H1 (cell line): ENCODE results near the gene PCDHGB5. TPM values are rescaled to one million over a fixed set of nuclear protein-coding genes. Genes with fewer than 3 reads are reported as not detected.
"Not testable (repeated sequence)": the region's sequence is repeated elsewhere in the genome, so short reads cannot be mapped to it uniquely, and the experiment has no call there.

Source experiments
- CTCF ChIA-PET: fragments of 300-600 bp; sonication (Branson Sonifier 250); formaldehyde crosslinking; loops from one replicate; lab custom pipeline; 2021; ENCODE audit not compliant: partially characterized antibody; lab: Charles Lee
- POLR2A ChIA-PET: fragments of 300-600 bp; sonication (Branson Sonifier 250); formaldehyde crosslinking; loops from one replicate; lab custom pipeline; 2021; ENCODE audit warnings: inconsistent platforms; ENCODE audit not compliant: partially characterized antibody; lab: Charles Lee
- DNase-seq, 2 experiments: peaks; one replicate each; pipeline versions ENCODE4 v3.0.0 to v3.0.0-alpha.2; 2010 to 2022; ENCODE audit warnings: low spot score in 2 of 2, low read depth in 1 of 2, mixed read lengths in 1 of 2
- FAIRE-seq: peaks from 2 replicates; lab custom pipeline; 2011; peaks lifted over from hg19 to GRCh38; lab: Jason Lieb, UNC
- H2AFZ ChIP-seq: 2 replicates; pipeline ENCODE4 v1.8.1; 2012; ENCODE audit warnings: low read length, inconsistent platforms
- H2AK5ac ChIP-seq: 2 replicates; pipeline ENCODE4 v1.6.1; 2013; ENCODE audit warnings: low read depth, low read length
- H2BK120ac ChIP-seq: replicated peaks from 2 replicates; pipeline ENCODE3; 2013; ENCODE audit warnings: low read depth, low read length, inconsistent platforms
- H2BK12ac ChIP-seq: 2 replicates; pipeline ENCODE4 v1.6.1; 2013; ENCODE audit warnings: low read depth, low read length
- H2BK15ac ChIP-seq: 2 replicates; pipeline ENCODE4 v1.6.1; 2013; ENCODE audit warnings: low read length
- H2BK20ac ChIP-seq: 2 replicates; pipeline ENCODE4 v1.6.1; 2013; ENCODE audit warnings: low read length
- H2BK5ac ChIP-seq: 2 replicates; pipeline ENCODE4 v1.6.1; 2013; ENCODE audit warnings: low read depth, low read length
- H3K14ac ChIP-seq: 2 replicates; pipeline ENCODE4 v1.6.1; 2013; ENCODE audit warnings: inconsistent platforms; ENCODE audit not compliant: insufficient read length
- H3K18ac ChIP-seq: 2 replicates; pipeline ENCODE4 v1.6.1; 2013; ENCODE audit warnings: low read length; ENCODE audit errors: extremely low read depth
- H3K23ac ChIP-seq: 2 replicates; pipeline ENCODE4 v1.6.1; 2013; ENCODE audit warnings: inconsistent platforms; ENCODE audit not compliant: insufficient read length
- H3K23me2 ChIP-seq: 2 replicates; pipeline ENCODE4 v1.6.1; 2013; ENCODE audit warnings: low read depth, low read length
- H3K27ac ChIP-seq: 2 replicates; pipeline ENCODE4 v1.6.1; 2011; ENCODE audit warnings: low read depth, low read length, inconsistent platforms
- H3K27me3 ChIP-seq, 4 experiments: replicated peaks in 1 of 4; 1 replicate in 1 of 4; 2 replicates in 3 of 4; pipeline versions ENCODE4 v1.6.1 to v1.8.1; 2011 to 2013; ENCODE audit warnings: low read length in 3 of 4, mild to moderate bottlenecking in 3 of 4, inconsistent platforms in 2 of 4, mixed read lengths in 2 of 4, moderate library complexity in 1 of 4; ENCODE audit not compliant: control insufficient read depth in 3 of 4, insufficient read depth in 3 of 4; ENCODE audit errors: extremely low read depth in 1 of 4
- H3K36me3 ChIP-seq, 4 experiments: 2 replicates each; pipeline versions ENCODE4 v1.6.1 to v1.8.1; 2011 to 2013; ENCODE audit warnings: mild to moderate bottlenecking in 4 of 4, low read length in 3 of 4, moderate library complexity in 2 of 4, control low read depth in 1 of 4, inconsistent platforms in 1 of 4; ENCODE audit not compliant: insufficient read depth in 4 of 4, control insufficient read depth in 2 of 4
- H3K4ac ChIP-seq: replicated peaks from 2 replicates; pipeline ENCODE3; 2013; ENCODE audit warnings: low read length, low read depth, mixed read lengths, inconsistent platforms; ENCODE audit not compliant: insufficient read length
- H3K4me1 ChIP-seq, 4 experiments: replicated peaks in 1 of 4; 1 replicate in 1 of 4; 2 replicates in 3 of 4; pipeline versions ENCODE4 v1.6.1 to v1.8.1; 2011 to 2013; ENCODE audit warnings: low read length in 3 of 4, inconsistent platforms in 2 of 4, mixed read lengths in 1 of 4; ENCODE audit not compliant: insufficient read depth in 4 of 4, control insufficient read depth in 3 of 4
- H3K4me2 ChIP-seq, 2 experiments: 2 replicates each; pipeline versions ENCODE4 v1.6.1 to v1.8.1; 2011 to 2013; ENCODE audit warnings: low read depth in 2 of 2, low read length in 2 of 2, control low read depth in 1 of 2, inconsistent platforms in 1 of 2, mild to moderate bottlenecking in 1 of 2; ENCODE audit not compliant: insufficient read depth in 1 of 2
- H3K4me3 ChIP-seq, 4 experiments: fragments of 200-600, 300-600 bp in 1 of 4; sonication (generic), shearing (Covaris generic), sonication (Bioruptor Twin) in 1 of 4; 2 replicates each; pipeline versions ENCODE4 v1.5.1 to v1.8.1; 2011 to 2016; ENCODE audit warnings: low read length in 4 of 4, low read depth in 3 of 4, control low read depth in 2 of 4, inconsistent platforms in 2 of 4, mild to moderate bottlenecking in 2 of 4, mixed read lengths in 1 of 4, moderate library complexity in 1 of 4; ENCODE audit not compliant: insufficient read depth in 2 of 4; ENCODE audit errors: extremely low read depth in 1 of 4
- H3K56ac ChIP-seq: replicated peaks from 2 replicates; pipeline ENCODE3; 2013; ENCODE audit warnings: low read depth, mild to moderate bottlenecking, mixed read lengths, low read length, inconsistent platforms; ENCODE audit not compliant: insufficient read length
- H3K79me1 ChIP-seq: 2 replicates; pipeline ENCODE4 v1.6.1; 2013; ENCODE audit warnings: low read depth, low read length, control low read depth
- H3K79me2 ChIP-seq, 2 experiments: 2 replicates each; pipeline versions ENCODE4 v1.6.1 to v1.8.1; 2012 to 2013; ENCODE audit warnings: low read length in 2 of 2, mild to moderate bottlenecking in 2 of 2, inconsistent platforms in 1 of 2; ENCODE audit not compliant: insufficient read depth in 2 of 2, control insufficient read depth in 1 of 2
- H3K9ac ChIP-seq, 4 experiments: replicated peaks in 1 of 4; 1 replicate in 1 of 4; 2 replicates in 3 of 4; pipeline versions ENCODE4 v1.6.1 to v1.8.1; 2011 to 2013; ENCODE audit warnings: low read depth in 3 of 4, low read length in 3 of 4, control low read depth in 2 of 4, mild to moderate bottlenecking in 2 of 4, moderate library complexity in 2 of 4, inconsistent platforms in 1 of 4; ENCODE audit errors: extremely low read depth in 1 of 4
- H3K9me3 ChIP-seq, 2 experiments: 2 replicates each; pipeline versions ENCODE4 v1.6.1 to v1.8.1; 2012 to 2013; ENCODE audit warnings: mild to moderate bottlenecking in 2 of 2, moderate library complexity in 2 of 2, control low read depth in 1 of 2, inconsistent platforms in 1 of 2, low read depth in 1 of 2, low read length in 1 of 2, mixed read lengths in 1 of 2; ENCODE audit not compliant: insufficient read depth in 2 of 2
- H4K20me1 ChIP-seq, 2 experiments: replicated peaks in 1 of 2; 2 replicates each; pipeline versions ENCODE3 to v1.8.1; 2011 to 2013; ENCODE audit warnings: inconsistent platforms in 2 of 2, low read length in 2 of 2, mild to moderate bottlenecking in 1 of 2; ENCODE audit not compliant: insufficient read depth in 2 of 2, control insufficient read depth in 1 of 2
- H4K5ac ChIP-seq: 2 replicates; pipeline ENCODE4 v1.6.1; 2013; ENCODE audit warnings: low read length, low read depth, mixed read lengths, inconsistent platforms; ENCODE audit not compliant: insufficient read length
- H4K8ac ChIP-seq: 2 replicates; pipeline ENCODE4 v1.8.0; 2013; ENCODE audit warnings: mild to moderate bottlenecking, moderate library complexity, low read length, inconsistent platforms; ENCODE audit not compliant: insufficient read depth; ENCODE audit errors: extremely low read depth
- H4K91ac ChIP-seq: replicated peaks from 2 replicates; pipeline ENCODE3; 2013; ENCODE audit warnings: low read length, mixed read lengths, inconsistent platforms; ENCODE audit not compliant: insufficient read length
- WGBS, 2 experiments: shearing (Covaris generic) in 1 of 2; methylation state at CpG; one replicate each; pipeline versions ENCODE4 v1.1.6 to v1.1.7; 2013 to 2015; ENCODE audit warnings: low lambda C conversion rate in 2 of 2, mixed read lengths in 2 of 2, inconsistent platforms in 1 of 2, low coverage in 1 of 2, missing lambda C conversion rate in 1 of 2; ENCODE audit not compliant: insufficient replicate concordance in 2 of 2, insufficient coverage in 1 of 2, insufficient read length in 1 of 2; ENCODE audit errors: extremely low coverage in 1 of 2, missing lambda C conversion rate in 1 of 2; 5-methylcytosine and 5-hydroxymethylcytosine counted together
- polyA plus RNA-seq, 7 experiments: library from polyadenylated mRNA; depleted of rRNA in 3 of 7; stranded (reverse) in 5 of 7; unstranded in 2 of 7; fragments of >200 nt in 5 of 7; fragments of 200-250 nt in 2 of 7; gene quantifications; 1 replicate in 5 of 7; 2 replicates in 1 of 7; 4 replicates in 1 of 7; pipeline versions ENCODE4 v1.2.1 to v1.2.3, GENCODE V29; 2011 to 2013; ENCODE audit warnings: missing spikeins in 2 of 7, mixed read lengths in 2 of 7
- total RNA-seq: library from RNA; stranded (reverse); fragmentation: NEBNext Ultra II Directional; extraction: Animal tissue kit (Norgen Biotek cat#: 25700); gene quantifications from 2 replicates; pipeline ENCODE4 v1.2.1, GENCODE V29; 2021

PCDHGB5 gene
- total and polyA plus RNA-seq, 2 of the 8 experiments (the other 6 are each of a cell fraction or from before 2014, with no cell fraction given) = 1.1 to 2.6 TPM

GRCh38 chr5:141414548-141415274 lies 17.0 kb downstream of the PCDHGB5 start:
- H4K5ac ChIP-seq, DNase-seq, H3K36me3 ChIP-seq, H3K14ac ChIP-seq, H4K8ac ChIP-seq, FAIRE-seq, H4K91ac ChIP-seq, H3K4me2 ChIP-seq, H2BK15ac ChIP-seq, H2BK20ac ChIP-seq, H2BK120ac ChIP-seq, H3K23me2 ChIP-seq, H3K18ac ChIP-seq, H3K4ac ChIP-seq, H3K27ac ChIP-seq, H3K79me1 ChIP-seq, H3K23ac ChIP-seq, H2BK12ac ChIP-seq, H2AK5ac ChIP-seq, H3K9ac ChIP-seq, H3K79me2 ChIP-seq, H2BK5ac ChIP-seq, H3K4me3 ChIP-seq, H3K56ac ChIP-seq, H3K4me1 ChIP-seq, H4K20me1 ChIP-seq, H2AFZ ChIP-seq: not testable (repeated sequence)
- peaks cover 12 to 14% of the 10 kb centered on the region in 2 experiments for H3K9me3 ChIP-seq
- ChIA-PET CTCF (interaction anchor here (0.8 to 23.3 kb wide), 25 partner anchors 9 to 320 kb away, joined by 3 to 1236 read pairs (median 15); partner anchors contain the start of genes PCDHB14, PCDHB15, PCDHB16 and PCDHB2), POLR2A (interaction anchor here (1.2 to 2.7 kb wide), 3 partner anchors 64 to 170 kb away, joined by 3 to 9 read pairs (median 3); partner anchors contain the start of gene PCDHB15)
- H3K27me3 ChIP-seq = peaks cover 0 to 12% (median 6%) of the 10 kb centered on the region in 4 experiments; a peak in 4 of 7 replicates
- 97% methylated on average over 24 of the region's 46 CpGs; no CpG with 5 or more reads in 1 of the 2 experiments for WGBS, 2 experiments
